HEK293 (cell line): ENCODE results near the gene EFCAB8.
A peak's percentile ranks its signal among the peaks of the same experiment; 100 is the strongest.

Experiments
- CTCF ChIA-PET: fragments of 350-600 bp; formaldehyde crosslinking; extraction: SDS; loops from one replicate; lab custom pipeline; 2021; ENCODE audit warnings: antibody characterized with exemption; lab: Yijun Ruan, JAX
- POLR2A ChIA-PET: fragments of 300-600 bp; formaldehyde crosslinking; extraction: SDS; loops from one replicate; lab custom pipeline; 2020; ENCODE audit warnings: antibody characterized with exemption, inconsistent platforms; lab: Yijun Ruan, JAX
- H3K27ac ChIP-seq: fragments of 200-500 bp; sonication (Bioruptor generic); 2 replicates; pipeline ENCODE4 v1.5.1; 2014; ENCODE audit warnings: low read depth, low read length, control low read depth, inconsistent platforms; ENCODE audit errors: extremely low read depth
- H3K36me3 ChIP-seq, 2 experiments: fragments of 200-500 bp in 1 of 2; sonication (Bioruptor generic) in 1 of 2; 1 replicate in 1 of 2; 2 replicates in 1 of 2; pipeline ENCODE4 v1.5.1; 2014 to 2017; ENCODE audit warnings: inconsistent platforms in 2 of 2, low read length in 2 of 2; ENCODE audit not compliant: control insufficient read depth in 2 of 2, insufficient read depth in 1 of 2
- H3K4me1 ChIP-seq: fragments of 200-500 bp; sonication (Bioruptor generic); 2 replicates; pipeline ENCODE4 v1.5.1; 2014; ENCODE audit warnings: mild to moderate bottlenecking, low read length, inconsistent platforms; ENCODE audit not compliant: control insufficient read depth, insufficient read depth
- H3K4me3 ChIP-seq: 2 replicates; pipeline ENCODE4 v1.5.1; 2011; ENCODE audit warnings: low read depth, mild to moderate bottlenecking, control low read depth, low read length, moderate library complexity
- H3K9me3 ChIP-seq: fragments of 200-500 bp; sonication (Bioruptor generic); 2 replicates; pipeline ENCODE4 v1.5.1; 2014; ENCODE audit warnings: low read depth, low read length, inconsistent platforms; ENCODE audit not compliant: control insufficient read depth, insufficient read depth
- BCL11A ChIP-seq: fragments of 450-650 bp; formaldehyde crosslinking; IDR thresholded peaks from 2 replicates; pipeline ENCODE4 v1.5.1; 2016; ENCODE audit warnings: low read depth, missing biosample characterization, missing genetic modification characterization
- EGR2 ChIP-seq: fragments of 450-650 bp; formaldehyde crosslinking; IDR thresholded peaks from 2 replicates; pipeline ENCODE4 v1.5.1; 2016; ENCODE audit warnings: low read depth, missing biosample characterization, missing genetic modification characterization
- GLIS2 ChIP-seq: fragments of 450-650 bp; formaldehyde crosslinking; IDR thresholded peaks from 2 replicates; pipeline ENCODE4 v1.5.1; 2016; ENCODE audit warnings: missing biosample characterization, missing genetic modification characterization
- KLF7 ChIP-seq: fragments of 450-650 bp; formaldehyde crosslinking; IDR thresholded peaks from 2 replicates; pipeline ENCODE4 v1.5.1; 2016; ENCODE audit warnings: missing biosample characterization, missing genetic modification characterization, borderline replicate concordance
- MYNN ChIP-seq: fragments of 450-650 bp; formaldehyde crosslinking; IDR thresholded peaks from 2 replicates; pipeline ENCODE4 v1.5.1; 2016; ENCODE audit warnings: missing biosample characterization, missing genetic modification characterization, borderline replicate concordance
- YY1 ChIP-seq: fragments of 450-650 bp; formaldehyde crosslinking; IDR thresholded peaks from 2 replicates; pipeline ENCODE4 v1.5.1; 2018; ENCODE audit warnings: missing biosample characterization, missing genetic modification characterization
- ZEB2 ChIP-seq: fragments of 450-650 bp; formaldehyde crosslinking; IDR thresholded peaks from 2 replicates; pipeline ENCODE4 v1.5.1; 2016; ENCODE audit warnings: missing biosample characterization, missing genetic modification characterization
- ZFHX2 ChIP-seq: fragments of 450-650 bp; formaldehyde crosslinking; conservative IDR thresholded peaks from 2 replicates; pipeline ENCODE4 v1.5.1; 2016; ENCODE audit warnings: missing biosample characterization, missing genetic modification characterization
- ZNF112 ChIP-seq: fragments of 450-650 bp; formaldehyde crosslinking; IDR thresholded peaks from 2 replicates; pipeline ENCODE4 v1.5.0; 2017; ENCODE audit warnings: missing biosample characterization, missing genetic modification characterization
- ZNF138 ChIP-seq: fragments of 450-650 bp; formaldehyde crosslinking; IDR thresholded peaks from 2 replicates; pipeline ENCODE4 v1.5.1; 2016; ENCODE audit warnings: missing biosample characterization, missing genetic modification characterization, borderline replicate concordance
- ZNF155 ChIP-seq: fragments of 450-650 bp; formaldehyde crosslinking; IDR thresholded peaks from 2 replicates; pipeline ENCODE4 v1.5.1; 2016; ENCODE audit warnings: missing biosample characterization, missing genetic modification characterization
- ZNF169 ChIP-seq: fragments of 450-650 bp; formaldehyde crosslinking; IDR thresholded peaks from 2 replicates; pipeline ENCODE4 v1.5.1; 2016; ENCODE audit warnings: missing biosample characterization, missing genetic modification characterization
- ZNF221 ChIP-seq: fragments of 450-650 bp; formaldehyde crosslinking; IDR thresholded peaks from 2 replicates; pipeline ENCODE4 v1.5.1; 2017; ENCODE audit warnings: missing biosample characterization, missing genetic modification characterization, borderline replicate concordance
- ZNF266 ChIP-seq: fragments of 450-650 bp; formaldehyde crosslinking; IDR thresholded peaks from 2 replicates; pipeline ENCODE4 v1.5.1; 2016; ENCODE audit warnings: missing biosample characterization, missing genetic modification characterization, low read depth
- ZNF302 ChIP-seq: fragments of 450-650 bp; formaldehyde crosslinking; IDR thresholded peaks from 2 replicates; pipeline ENCODE4 v1.5.1; 2016; ENCODE audit warnings: missing biosample characterization, missing genetic modification characterization, low read depth
- ZNF37A ChIP-seq: fragments of 450-650 bp; IDR thresholded peaks from 2 replicates; pipeline ENCODE4 v1.5.1; 2018; ENCODE audit warnings: missing biosample characterization, missing genetic modification characterization
- ZNF391 ChIP-seq: fragments of 450-650 bp; formaldehyde crosslinking; IDR thresholded peaks from 2 replicates; pipeline ENCODE4 v1.5.1; 2016; ENCODE audit warnings: low read depth, missing biosample characterization, missing genetic modification characterization, borderline replicate concordance
- ZNF473 ChIP-seq: fragments of 450-650 bp; formaldehyde crosslinking; IDR thresholded peaks from 2 replicates; pipeline ENCODE4 v1.5.1; 2017; ENCODE audit warnings: missing biosample characterization, missing genetic modification characterization
- ZNF658 ChIP-seq: fragments of 450-650 bp; formaldehyde crosslinking; IDR thresholded peaks from 2 replicates; pipeline ENCODE4; 2016; ENCODE audit warnings: missing biosample characterization, missing genetic modification characterization
- ZNF76 ChIP-seq: fragments of 450-650 bp; formaldehyde crosslinking; IDR thresholded peaks from 2 replicates; pipeline ENCODE4; 2016; ENCODE audit warnings: low read depth, missing biosample characterization, missing genetic modification characterization, borderline replicate concordance
- ZNF785 ChIP-seq: fragments of 450-650 bp; formaldehyde crosslinking; IDR thresholded peaks from 2 replicates; pipeline ENCODE4 v1.5.1; 2016; ENCODE audit warnings: missing biosample characterization, missing genetic modification characterization
- TF ChIP-seq, protein P1 (sequence below): fragments of 450-650 bp; formaldehyde crosslinking; optimal IDR thresholded peaks from 2 replicates; pipeline ENCODE3; 2016; ENCODE audit warnings: missing biosample characterization, mild to moderate bottlenecking, missing genetic modification characterization

EFCAB8 gene

DNA sequence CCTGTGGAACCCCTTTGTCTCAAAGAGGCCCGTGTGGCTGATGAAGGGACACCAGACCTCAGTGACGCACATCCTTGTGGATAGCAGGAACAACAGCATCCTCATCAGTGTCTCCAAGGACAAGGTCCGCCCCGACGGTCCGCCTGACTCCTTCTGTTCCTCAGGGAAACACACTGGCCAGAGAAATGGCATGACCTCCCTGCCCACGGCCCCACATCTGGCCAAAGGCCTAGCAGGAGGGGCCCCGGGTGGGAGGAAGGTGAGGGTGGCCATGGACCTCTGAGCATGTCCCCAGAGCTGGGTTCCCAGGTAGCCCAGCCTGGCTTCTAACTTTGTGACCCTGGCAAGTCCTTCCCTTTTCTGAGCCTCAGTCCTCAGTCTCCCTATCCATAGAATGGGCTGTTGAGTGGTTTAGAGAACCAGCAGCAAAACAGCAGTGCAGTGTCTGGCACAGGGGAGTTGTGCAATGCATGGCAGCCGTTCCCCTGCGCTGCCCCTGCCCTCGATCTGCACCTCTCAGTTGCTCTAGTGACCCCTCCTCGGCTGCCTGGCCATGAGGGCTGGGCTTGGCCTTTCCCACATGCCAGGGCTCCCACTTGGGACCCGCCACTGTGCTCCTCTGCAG lies 48.3 kb downstream of the EFCAB8 start (continued):
- TF ChIP-seq ZNF785 (tag by site-specific recombination) (no peak), BCL11A (no peak), ZNF76 (tag by site-specific recombination) (no peak)

DNA sequence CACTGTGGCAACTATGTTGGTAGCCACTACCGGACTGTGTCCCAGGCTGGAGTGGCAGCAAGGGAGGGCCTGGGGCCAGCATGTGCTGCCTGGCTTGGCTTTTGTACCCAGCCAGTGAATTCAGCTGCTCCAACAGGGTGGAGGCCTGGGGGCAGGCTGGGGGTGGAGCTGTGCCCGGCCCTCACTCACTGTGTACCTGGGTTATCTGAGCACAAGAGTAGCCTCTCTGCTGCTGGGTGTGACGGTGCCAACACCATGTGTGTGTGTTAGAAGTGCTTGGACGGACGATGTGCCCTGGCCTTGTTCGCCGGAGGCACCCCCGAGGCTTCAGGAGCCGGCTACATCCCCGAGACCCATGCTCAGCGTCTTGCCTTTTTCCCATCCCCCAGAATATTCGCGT lies 49.2 kb downstream of the EFCAB8 start:
- no peaks in the 10 kb centered on the region for H3K9me3 ChIP-seq
- POLR2A ChIA-PET: no interaction called here
- CTCF ChIA-PET: no interaction called here
- no peaks in the 10 kb centered on the region for H3K36me3 ChIP-seq
- H3K27ac ChIP-seq: no peak overlapping the region
- no peaks in the 10 kb centered on the region for H3K4me1 ChIP-seq
- TF ChIP-seq ZNF155 (tag by site-specific recombination) (no peak), GLIS2 (no peak), BCL11A (no peak), ZNF112 (tag by site-specific recombination) (no peak), KLF7 (no peak), ZNF37A (tag by site-specific recombination) (no peak), ZEB2 (tag by site-specific recombination) (no peak), ZNF391 (no peak), ZNF169 (tag by site-specific recombination) (no peak), YY1 (no peak), ZNF302 (no peak), ZNF221 (tag by site-specific recombination) (no peak), ZNF658 (tag by site-specific recombination) (no peak), ZNF266 (tag by site-specific recombination) (no peak), ZNF138 (no peak)
- TF ChIP-seq, protein P1, sequence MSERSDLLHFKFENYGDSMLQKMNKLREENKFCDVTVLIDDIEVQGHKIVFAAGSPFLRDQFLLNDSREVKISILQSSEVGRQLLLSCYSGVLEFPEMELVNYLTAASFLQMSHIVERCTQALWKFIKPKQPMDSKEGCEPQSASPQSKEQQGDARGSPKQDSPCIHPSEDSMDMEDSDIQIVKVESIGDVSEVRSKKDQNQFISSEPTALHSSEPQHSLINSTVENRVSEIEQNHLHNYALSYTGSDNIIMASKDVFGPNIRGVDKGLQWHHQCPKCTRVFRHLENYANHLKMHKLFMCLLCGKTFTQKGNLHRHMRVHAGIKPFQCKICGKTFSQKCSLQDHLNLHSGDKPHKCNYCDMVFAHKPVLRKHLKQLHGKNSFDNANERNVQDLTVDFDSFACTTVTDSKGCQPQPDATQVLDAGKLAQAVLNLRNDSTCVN (tag by site-specific recombination): no peak
- H3K4me3 ChIP-seq: no peak overlapping the region

DNA sequence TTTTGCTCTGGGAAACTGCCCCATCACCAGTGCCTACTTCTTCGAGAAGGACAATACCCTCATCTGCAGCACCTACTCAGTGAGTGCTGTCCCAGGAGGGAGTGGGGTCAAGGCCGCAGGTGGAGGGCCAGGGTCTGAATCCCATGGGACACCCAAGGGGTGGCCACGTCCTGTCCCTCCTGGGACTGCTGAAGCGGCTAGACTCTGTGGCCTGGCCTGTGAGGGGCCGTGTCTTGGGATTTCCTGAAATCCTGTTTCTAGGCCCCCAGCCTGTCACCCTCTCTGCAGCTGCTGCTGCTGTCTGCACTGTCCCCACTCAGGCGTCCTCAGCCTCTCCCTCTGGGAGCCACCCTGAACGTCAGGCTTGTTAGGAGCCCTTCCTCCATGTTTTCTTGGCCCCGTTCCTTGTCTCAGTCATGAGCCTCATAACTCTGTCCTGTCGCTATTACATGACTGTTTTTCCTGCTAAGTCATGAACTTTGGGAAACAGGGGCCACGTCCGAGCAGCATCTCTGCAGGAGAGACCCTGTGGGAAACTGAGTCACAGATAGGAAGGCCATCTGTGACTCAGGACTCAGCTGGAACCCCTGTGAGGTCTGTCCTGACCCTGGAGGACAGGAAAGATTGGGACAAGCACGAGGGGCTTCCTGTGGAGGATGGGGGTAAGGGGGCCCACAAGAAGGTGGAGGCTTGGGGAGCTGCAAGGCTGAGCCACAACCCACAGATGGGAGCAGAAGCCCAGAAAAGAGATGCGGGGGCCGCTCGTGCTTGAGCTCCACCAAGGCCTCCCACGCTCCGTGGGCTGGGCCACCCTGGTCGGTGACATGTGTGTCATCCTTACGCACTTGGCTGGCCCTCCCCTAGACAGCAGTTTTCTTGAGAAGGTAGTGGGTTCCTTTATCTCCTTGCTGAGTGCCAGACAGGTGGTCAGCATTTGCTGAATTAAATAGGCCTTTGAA lies 49.9 kb downstream of the EFCAB8 start:
- CTCF ChIA-PET: no interaction called here
- Histone ChIP-seq H3K4me3 (no peak overlapping the region), H3K9me3 (no peaks in the 10 kb centered on the region), H3K36me3 (no peaks in the 10 kb centered on the region), H3K27ac (no peak overlapping the region), H3K4me1 (no peaks in the 10 kb centered on the region)
- TF ChIP-seq EGR2 (tag by site-specific recombination): peak; percentile 56; the same call in 1 of the 2 replicates
- no peak for TF ChIP-seq ZNF473
- TF ChIP-seq ZFHX2 (tag by site-specific recombination): peak; percentile 40
- TF ChIP-seq MYNN (tag by site-specific recombination): no peak
- POLR2A ChIA-PET: no interaction called here
